Neural cell (in vitro differentiated cells): Measurements from ENCODE around the gene TUB. TPM values are rescaled to one million over a fixed set of nuclear protein-coding genes. Genes with fewer than 3 reads are reported as not detected.

Experiments
- H2AFZ ChIP-seq: fragments of 200-600, 300-800 bp; sonication (generic), shearing (Covaris generic); 2 replicates; pipeline ENCODE4 v1.6.0; 2014; ENCODE audit warnings: low read depth, mild to moderate bottlenecking, antibody characterized with exemption, low read length, moderate library complexity
- H3F3A ChIP-seq: fragments of 200-600 bp; shearing (Covaris generic); 2 replicates; pipeline ENCODE4 v1.6.1; 2016; ENCODE audit warnings: mild to moderate bottlenecking, moderate library complexity, mixed read lengths, antibody characterized with exemption, low read length; ENCODE audit not compliant: insufficient read depth, poor library complexity, severe bottlenecking
- H3K27ac ChIP-seq: fragments of 200-600, 300-800 bp; sonication (generic), shearing (Covaris generic); 2 replicates; pipeline ENCODE4 v1.5.1; 2014; ENCODE audit warnings: mild to moderate bottlenecking, low read length, moderate library complexity
- H3K27me3 ChIP-seq: fragments of 300-800, 200-600 bp; sonication (generic), shearing (Covaris generic); 2 replicates; pipeline ENCODE4 v1.6.0; 2014; ENCODE audit warnings: mild to moderate bottlenecking, low read depth, low read length, moderate library complexity; ENCODE audit not compliant: insufficient read depth
- H3K36me3 ChIP-seq: fragments of 300-800, 200-600 bp; sonication (generic), shearing (Covaris generic); 2 replicates; pipeline ENCODE4 v1.5.1; 2014; ENCODE audit warnings: mild to moderate bottlenecking, antibody characterized with exemption, low read length, moderate library complexity; ENCODE audit not compliant: insufficient read depth
- H3K4me2 ChIP-seq: fragments of 300-800, 200-600 bp; sonication (generic), shearing (Covaris generic); 2 replicates; pipeline ENCODE4 v1.6.0; 2014; ENCODE audit warnings: mild to moderate bottlenecking, low read length
- H3K4me3 ChIP-seq: fragments of 300-800, 200-600 bp; sonication (generic), shearing (Covaris generic); 2 replicates; pipeline ENCODE4 v1.5.1; 2014; ENCODE audit warnings: mild to moderate bottlenecking, low read length, moderate library complexity
- H3K79me2 ChIP-seq: fragments of 200-600 bp; shearing (Covaris generic); replicated peaks from 2 replicates; pipeline ENCODE4 v1.6.0; 2014; ENCODE audit warnings: mild to moderate bottlenecking, low read length, moderate library complexity; ENCODE audit not compliant: insufficient read depth
- H3K9ac ChIP-seq: fragments of 300-800, 200-600 bp; sonication (generic), shearing (Covaris generic); 2 replicates; pipeline ENCODE4 v1.6.1; 2016; ENCODE audit warnings: mild to moderate bottlenecking, low read length, mixed read lengths
- H3K9me2 ChIP-seq: fragments of 200-600 bp; shearing (Covaris generic); 2 replicates; pipeline ENCODE4 v1.6.1; 2016; ENCODE audit warnings: mild to moderate bottlenecking, low read length, mixed read lengths; ENCODE audit not compliant: insufficient read depth
- H3K9me3 ChIP-seq: fragments of 200-600, 300-800 bp; sonication (generic), shearing (Covaris generic); 2 replicates; pipeline ENCODE4 v1.6.1; 2016; ENCODE audit warnings: mild to moderate bottlenecking, mixed run types, low read length, moderate library complexity, mixed read lengths
- H4K20me1 ChIP-seq: fragments of 200-600 bp; shearing (Covaris generic); 2 replicates; pipeline ENCODE4 v1.6.1; 2016; ENCODE audit warnings: mild to moderate bottlenecking, mixed run types; ENCODE audit not compliant: insufficient read depth
- RAD21 ChIP-seq: fragments of 450-650 bp; conservative IDR thresholded peaks from 2 replicates; pipeline ENCODE4 v1.6.1; 2014; ENCODE audit warnings: antibody characterized with exemption, mild to moderate bottlenecking, moderate library complexity
- SMC3 ChIP-seq: fragments of 450-650 bp; conservative IDR thresholded peaks from 2 replicates; pipeline ENCODE4 v1.6.1; 2014; ENCODE audit warnings: antibody characterized with exemption, mild to moderate bottlenecking, moderate library complexity; ENCODE audit not compliant: poor library complexity
- TAF1 ChIP-seq: IDR thresholded peaks from 2 replicates; pipeline ENCODE4 v1.6.1; 2012; ENCODE audit warnings: low read depth
- polyA plus RNA-seq: library from polyadenylated mRNA; depleted of rRNA; stranded (reverse); fragments of >200 nt; gene quantifications from 2 replicates; pipeline ENCODE4 v1.2.3, GENCODE V29; 2014
- TF ChIP-seq, protein P1 (sequence below): IDR thresholded peaks from 2 replicates; pipeline ENCODE4 v1.6.1; 2012; ENCODE audit warnings: borderline replicate concordance
- TF ChIP-seq, protein P2 (sequence below): fragments of 450-650 bp; IDR thresholded peaks from 2 replicates; pipeline ENCODE4 v1.5.1; 2014; ENCODE audit warnings: antibody characterized with exemption, mild to moderate bottlenecking, moderate library complexity; ENCODE audit not compliant: poor library complexity, severe bottlenecking

Gene TUB
- polyA plus RNA-seq, 1 donor from 2014 or later = 125 TPM

DNA sequence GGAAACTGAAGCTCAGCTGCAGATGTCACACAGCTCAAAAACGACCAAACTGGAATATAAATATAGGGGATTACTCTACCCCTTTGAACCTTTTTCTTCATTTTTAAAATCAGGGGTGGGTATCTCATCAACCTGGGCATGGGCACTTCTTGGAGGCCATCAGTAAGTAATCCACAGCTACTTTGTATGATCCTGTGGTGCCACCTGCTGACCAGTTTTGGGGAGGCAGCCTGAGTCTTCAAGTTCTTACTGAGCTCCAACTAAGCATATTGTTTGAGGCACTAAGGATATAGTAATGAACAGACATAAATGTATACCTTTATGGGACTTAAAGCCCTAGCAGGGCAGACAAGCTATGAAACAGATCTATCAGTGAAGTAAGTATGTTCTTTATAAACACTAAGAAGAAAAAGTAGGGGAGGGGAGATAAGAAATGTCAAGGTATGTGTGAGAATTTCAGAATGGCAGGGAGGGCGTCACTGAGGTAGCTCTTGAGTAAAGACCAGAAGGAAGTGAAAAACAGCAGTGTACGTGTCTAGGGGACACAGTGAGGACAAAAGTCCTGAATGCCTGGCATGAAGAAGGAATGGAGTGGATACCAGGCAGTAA is 18.4 kb downstream of the TUB start:
- Histone ChIP-seq H3K9me3 (no peaks in the 10 kb centered on the region), H3F3A (no peaks in the 10 kb centered on the region), H3K27me3 (no peaks in the 10 kb centered on the region), H3K27ac (no peak overlapping the region), H4K20me1 (no peaks in the 10 kb centered on the region), H3K79me2 (no peaks in the 10 kb centered on the region), H3K4me2 (no peak overlapping the region), H3K36me3 (peaks cover 3% of the 10 kb centered on the region), H2AFZ (no peak overlapping the region), H3K4me3 (no peak overlapping the region), H3K9ac (no peak overlapping the region), H3K9me2 (no peaks in the 10 kb centered on the region)
- TF ChIP-seq SMC3 = peak; percentile 94
- peak; percentile 92 for TF ChIP-seq RAD21
- TF ChIP-seq, protein P1, sequence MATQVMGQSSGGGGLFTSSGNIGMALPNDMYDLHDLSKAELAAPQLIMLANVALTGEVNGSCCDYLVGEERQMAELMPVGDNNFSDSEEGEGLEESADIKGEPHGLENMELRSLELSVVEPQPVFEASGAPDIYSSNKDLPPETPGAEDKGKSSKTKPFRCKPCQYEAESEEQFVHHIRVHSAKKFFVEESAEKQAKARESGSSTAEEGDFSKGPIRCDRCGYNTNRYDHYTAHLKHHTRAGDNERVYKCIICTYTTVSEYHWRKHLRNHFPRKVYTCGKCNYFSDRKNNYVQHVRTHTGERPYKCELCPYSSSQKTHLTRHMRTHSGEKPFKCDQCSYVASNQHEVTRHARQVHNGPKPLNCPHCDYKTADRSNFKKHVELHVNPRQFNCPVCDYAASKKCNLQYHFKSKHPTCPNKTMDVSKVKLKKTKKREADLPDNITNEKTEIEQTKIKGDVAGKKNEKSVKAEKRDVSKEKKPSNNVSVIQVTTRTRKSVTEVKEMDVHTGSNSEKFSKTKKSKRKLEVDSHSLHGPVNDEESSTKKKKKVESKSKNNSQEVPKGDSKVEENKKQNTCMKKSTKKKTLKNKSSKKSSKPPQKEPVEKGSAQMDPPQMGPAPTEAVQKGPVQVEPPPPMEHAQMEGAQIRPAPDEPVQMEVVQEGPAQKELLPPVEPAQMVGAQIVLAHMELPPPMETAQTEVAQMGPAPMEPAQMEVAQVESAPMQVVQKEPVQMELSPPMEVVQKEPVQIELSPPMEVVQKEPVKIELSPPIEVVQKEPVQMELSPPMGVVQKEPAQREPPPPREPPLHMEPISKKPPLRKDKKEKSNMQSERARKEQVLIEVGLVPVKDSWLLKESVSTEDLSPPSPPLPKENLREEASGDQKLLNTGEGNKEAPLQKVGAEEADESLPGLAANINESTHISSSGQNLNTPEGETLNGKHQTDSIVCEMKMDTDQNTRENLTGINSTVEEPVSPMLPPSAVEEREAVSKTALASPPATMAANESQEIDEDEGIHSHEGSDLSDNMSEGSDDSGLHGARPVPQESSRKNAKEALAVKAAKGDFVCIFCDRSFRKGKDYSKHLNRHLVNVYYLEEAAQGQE = no peak
- TF ChIP-seq, protein P2, sequence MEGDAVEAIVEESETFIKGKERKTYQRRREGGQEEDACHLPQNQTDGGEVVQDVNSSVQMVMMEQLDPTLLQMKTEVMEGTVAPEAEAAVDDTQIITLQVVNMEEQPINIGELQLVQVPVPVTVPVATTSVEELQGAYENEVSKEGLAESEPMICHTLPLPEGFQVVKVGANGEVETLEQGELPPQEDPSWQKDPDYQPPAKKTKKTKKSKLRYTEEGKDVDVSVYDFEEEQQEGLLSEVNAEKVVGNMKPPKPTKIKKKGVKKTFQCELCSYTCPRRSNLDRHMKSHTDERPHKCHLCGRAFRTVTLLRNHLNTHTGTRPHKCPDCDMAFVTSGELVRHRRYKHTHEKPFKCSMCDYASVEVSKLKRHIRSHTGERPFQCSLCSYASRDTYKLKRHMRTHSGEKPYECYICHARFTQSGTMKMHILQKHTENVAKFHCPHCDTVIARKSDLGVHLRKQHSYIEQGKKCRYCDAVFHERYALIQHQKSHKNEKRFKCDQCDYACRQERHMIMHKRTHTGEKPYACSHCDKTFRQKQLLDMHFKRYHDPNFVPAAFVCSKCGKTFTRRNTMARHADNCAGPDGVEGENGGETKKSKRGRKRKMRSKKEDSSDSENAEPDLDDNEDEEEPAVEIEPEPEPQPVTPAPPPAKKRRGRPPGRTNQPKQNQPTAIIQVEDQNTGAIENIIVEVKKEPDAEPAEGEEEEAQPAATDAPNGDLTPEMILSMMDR = peak; percentile 88

DNA sequence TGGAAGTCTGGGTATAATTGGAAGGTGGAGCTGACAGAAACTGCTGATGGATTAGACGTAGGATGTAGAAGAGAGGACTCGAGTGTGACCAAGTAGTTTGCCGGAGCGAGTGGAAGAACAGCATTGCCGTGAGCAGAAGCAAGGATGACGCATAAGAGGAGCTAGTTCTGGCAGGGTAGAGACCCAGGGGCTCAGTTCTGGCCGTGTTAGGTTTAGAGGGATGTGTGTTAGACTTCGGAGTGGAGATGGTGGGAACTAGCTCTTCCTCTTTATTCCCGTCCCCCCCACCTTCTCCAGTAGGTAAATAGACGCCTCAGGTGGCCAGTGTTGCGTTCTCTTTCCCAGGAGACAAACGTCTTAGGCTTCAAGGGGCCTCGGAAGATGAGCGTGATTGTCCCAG is 19.1 kb downstream of the TUB start:
- no peak overlapping the region for H3K4me2 ChIP-seq
- no peaks in the 10 kb centered on the region for H3K79me2 ChIP-seq
- no peak overlapping the region for H3K27ac ChIP-seq
- no peak overlapping the region for H2AFZ ChIP-seq
- no peaks in the 10 kb centered on the region for H4K20me1 ChIP-seq
- H3K9me2 ChIP-seq = no peaks in the 10 kb centered on the region
- no peak overlapping the region for H3K9ac ChIP-seq
- H3K4me3 ChIP-seq = no peak overlapping the region
- no peaks in the 10 kb centered on the region for H3F3A ChIP-seq
- TF ChIP-seq TAF1 (no peak), SMC3 (no peak), RAD21 (no peak)
- TF ChIP-seq, protein P2 = no peak
- TF ChIP-seq, protein P1 = no peak
- H3K9me3 ChIP-seq = no peaks in the 10 kb centered on the region
- H3K36me3 ChIP-seq = peaks cover 5% of the 10 kb centered on the region
- H3K27me3 ChIP-seq = no peaks in the 10 kb centered on the region
